Prostate gland (tissue), 2 donors: ENCODE results near the gene EPN1.

ENCODE experiments used
- CTCF ChIP-seq, 4 experiments: fragments of 200-600 bp in 2 of 4; fragments of 450-650 bp in 2 of 4; sonication (generic) in 2 of 4; IDR thresholded peaks; 1 replicate in 3 of 4; 2 replicates in 1 of 4; pipeline ENCODE4 v1.5.1; 2016 to 2019; ENCODE audit warnings: antibody characterized with exemption in 4 of 4, mild to moderate bottlenecking in 2 of 4, moderate library complexity in 2 of 4
- POLR2A ChIP-seq: fragments of 450-650 bp; IDR thresholded peaks from one replicate; pipeline ENCODE4 v1.6.1; 2016; ENCODE audit warnings: antibody characterized with exemption, mild to moderate bottlenecking
- POLR2AphosphoS5 ChIP-seq: sonication (generic); formaldehyde crosslinking; IDR thresholded peaks from one replicate; pipeline ENCODE4 v1.6.1; 2017; ENCODE audit warnings: antibody characterized with exemption

GRCh38 chr19:55672418-55672817 lies 2.6 kb upstream of the EPN1 start:
- TF ChIP-seq CTCF (IDR thresholded peaks at IDR 0.05) (no peak), POLR2AphosphoS5 (no peak), POLR2A (no peak)
